Nucleus accumbens (tissue), 56 donors: Measurements from ENCODE around the gene SYT9.

Experiments used
- DNase-seq, 56 donors: peaks; one replicate each; lab custom pipeline; 2025; lab: John Stamatoyannopoulos, UW

Gene SYT9, protein sequence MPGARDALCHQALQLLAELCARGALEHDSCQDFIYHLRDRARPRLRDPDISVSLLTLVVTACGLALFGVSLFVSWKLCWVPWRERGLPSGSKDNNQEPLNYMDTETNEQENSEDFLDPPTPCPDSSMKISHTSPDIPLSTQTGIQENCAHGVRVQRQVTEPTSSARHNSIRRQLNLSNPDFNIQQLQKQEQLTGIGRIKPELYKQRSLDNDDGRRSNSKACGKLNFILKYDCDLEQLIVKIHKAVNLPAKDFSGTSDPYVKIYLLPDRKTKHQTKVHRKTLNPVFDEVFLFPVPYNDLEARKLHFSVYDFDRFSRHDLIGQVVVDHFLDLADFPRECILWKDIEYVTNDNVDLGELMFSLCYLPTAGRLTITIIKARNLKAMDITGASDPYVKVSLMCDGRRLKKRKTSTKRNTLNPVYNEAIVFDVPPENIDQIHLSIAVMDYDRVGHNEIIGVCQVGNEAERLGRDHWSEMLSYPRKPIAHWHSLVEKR

DNA sequence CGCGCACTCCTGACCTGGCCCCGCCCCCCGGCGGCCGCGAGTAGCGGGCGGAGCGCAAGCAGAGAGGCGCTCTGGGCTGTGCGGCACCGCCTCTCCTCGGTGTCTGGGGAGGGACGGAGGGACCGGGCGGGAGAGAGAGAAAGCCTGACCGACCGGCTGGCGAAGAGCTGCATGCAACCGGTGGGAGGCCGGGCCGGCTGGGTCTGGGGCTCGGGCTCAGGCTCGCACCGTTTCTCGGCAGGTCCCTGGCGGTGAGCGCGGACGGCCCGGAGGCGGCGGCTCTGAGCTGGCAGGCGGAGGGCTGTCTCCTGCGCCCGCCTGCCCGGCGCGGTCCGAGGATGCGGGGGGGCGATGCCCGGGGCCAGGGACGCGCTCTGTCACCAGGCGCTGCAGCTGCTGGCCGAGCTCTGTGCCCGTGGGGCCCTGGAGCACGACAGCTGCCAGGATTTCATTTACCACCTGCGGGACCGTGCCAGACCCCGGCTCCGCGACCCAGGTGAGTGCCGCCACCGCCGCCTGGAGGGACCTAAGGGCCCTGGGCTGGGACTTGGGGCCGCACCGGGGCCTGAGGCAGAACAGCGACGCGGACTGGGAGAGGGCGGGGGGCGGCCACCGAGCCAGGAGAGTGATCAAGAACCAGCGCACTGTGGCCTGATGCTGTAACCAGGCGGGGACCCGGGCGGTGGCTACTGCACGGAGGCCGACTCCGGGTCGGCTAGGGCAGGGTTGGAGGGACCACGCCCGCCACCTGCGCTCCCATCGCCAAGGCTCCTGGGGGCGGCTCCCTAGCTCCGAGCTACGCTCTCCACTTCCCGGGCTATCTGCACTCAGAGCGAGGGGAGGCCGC, at the start of gene SYT9:
Gene SYT9, plus strand, starts transcription at position 69 of the 847 bp plus-strand sequence. Its CDS starts 283 bp downstream, at position 352.
- peak in 54 of 56 donors; percentile 17 to 89 (median 74) for DNase-seq

DNA sequence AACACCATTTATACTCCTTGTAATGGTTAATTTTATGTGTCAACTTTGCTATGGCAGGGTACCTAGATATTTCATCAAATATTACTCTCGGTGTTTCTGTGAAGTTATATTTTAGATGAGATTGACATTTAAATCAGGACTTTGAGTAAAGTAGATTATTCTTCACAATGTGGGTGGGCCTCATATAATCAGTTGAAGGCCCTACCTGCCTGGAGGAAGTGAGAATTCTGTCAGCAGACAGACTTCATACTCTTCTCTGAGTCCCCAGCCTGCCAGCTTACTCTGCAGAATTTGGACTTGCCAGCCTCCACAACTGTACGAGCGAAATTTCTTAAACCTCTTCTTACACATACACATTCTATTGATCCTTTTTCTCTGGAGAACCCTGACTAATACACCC, 49.3 kb upstream of the SYT9 start:
- no peak for DNase-seq

DNA sequence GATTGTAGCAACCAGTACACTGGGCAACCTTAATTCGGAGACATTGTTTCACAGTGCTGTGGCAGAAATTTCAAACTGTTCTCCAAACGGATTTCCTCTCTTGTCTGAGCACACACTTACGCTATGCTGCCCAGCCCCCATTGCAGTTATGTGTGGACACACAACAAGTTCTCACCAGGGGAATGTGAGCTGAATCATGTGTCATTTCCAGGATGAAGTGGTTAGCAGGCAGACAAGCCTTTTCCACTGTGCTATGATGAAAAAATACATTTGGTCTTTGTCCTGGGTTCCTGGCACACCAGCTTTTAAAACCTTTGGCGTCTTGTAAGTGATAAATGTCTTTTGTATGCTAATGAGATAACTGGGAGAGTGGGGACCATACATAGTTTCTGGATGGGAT, 46.9 kb upstream of the SYT9 start:
- no peak for DNase-seq

DNA sequence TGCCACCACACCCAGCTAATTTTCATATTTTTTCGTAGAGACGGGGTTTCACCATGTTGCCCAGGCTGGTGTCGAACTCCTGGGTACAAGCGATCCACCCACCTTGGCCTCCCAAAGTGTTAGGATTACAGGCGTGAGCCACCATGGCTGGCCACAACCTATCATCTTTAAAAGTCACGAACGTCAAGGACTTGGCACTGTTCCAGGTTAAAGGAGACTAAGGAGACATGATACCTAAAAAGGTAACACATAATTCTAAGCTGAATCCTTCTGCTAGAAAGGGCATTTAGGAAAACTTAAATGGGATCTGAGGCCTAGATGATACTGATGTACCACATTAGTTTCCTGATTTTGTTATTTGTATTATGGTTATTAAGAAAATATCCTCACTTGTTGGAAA, 43.3 kb upstream of the SYT9 start:
- DNase-seq, result no peak

DNA sequence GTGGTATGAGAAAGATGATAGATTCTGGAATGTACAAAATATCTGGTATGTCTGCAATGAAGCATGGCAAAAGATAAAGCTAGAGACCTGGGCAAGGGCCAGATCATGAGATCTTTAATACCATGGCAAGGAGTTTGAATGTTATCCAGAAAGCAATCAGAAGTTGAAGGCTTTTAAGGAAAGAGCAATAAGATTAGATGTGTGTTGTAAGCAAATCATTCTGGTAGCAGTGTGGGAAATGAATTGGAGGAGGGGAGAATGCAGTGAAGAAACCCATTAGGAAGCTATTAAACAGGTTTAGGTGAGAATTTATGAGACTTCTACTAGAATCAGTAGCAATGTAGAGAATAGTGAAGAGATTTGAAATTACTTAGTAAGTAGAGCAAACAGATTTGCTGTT, 32.2 kb upstream of the SYT9 start:
- no peak for DNase-seq

DNA sequence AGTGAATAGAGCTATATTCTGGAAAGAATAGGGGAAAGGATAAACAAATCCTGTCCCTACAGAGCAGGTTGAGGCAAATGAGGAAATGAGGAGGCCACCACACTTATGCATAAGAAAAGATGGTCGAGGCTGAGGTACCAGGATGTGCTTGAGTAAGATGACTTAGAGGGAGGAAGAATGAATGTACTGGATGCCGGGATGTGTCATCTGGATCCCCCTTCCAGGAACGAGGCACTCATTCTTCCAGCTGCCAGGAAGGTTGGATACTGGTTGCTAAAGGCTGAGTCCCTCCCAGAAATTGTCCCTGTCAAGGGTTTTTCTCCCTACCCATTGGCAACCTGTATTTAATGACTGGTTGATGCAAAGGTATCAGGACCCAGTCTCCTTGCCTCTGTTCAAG, 31.1 kb upstream of the SYT9 start:
- no peak for DNase-seq

DNA sequence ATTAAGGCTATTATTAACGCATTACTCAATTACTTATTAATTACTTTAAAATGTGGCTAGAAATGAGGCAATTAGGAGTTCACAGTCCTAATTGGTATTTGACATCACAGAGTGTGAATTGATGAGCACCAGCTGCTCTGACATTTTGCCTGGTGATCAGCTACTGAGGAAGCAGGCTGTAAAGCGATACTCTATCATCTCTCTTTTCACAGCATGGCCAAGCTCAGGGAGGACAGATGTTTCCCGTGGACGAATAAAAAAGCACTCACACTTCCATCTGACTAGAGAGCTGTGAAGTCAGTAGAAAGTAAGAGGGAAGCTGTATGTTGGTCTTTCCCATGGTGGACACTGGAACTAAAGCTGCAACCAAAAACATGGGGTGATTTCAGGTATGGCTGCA, 29.1 kb upstream of the SYT9 start:
- no peak for DNase-seq

DNA sequence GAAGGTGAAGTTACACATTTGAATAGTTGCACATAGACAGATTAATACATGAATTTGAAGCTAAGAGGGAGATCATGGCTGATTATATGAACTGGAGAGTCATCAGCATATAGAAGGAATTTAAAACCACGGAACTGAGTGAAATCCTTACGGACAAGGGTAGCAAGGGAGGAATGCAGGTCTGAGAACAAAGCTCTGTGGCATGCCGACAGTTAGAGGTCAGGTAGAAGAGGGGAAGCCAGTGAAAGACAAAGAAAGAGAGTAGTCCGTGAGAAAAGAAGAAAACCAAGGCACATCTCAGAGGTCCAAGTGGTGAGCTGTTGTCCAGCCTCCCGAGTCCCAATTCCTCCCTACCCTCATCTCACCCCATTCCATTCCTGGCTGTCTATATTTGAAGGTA, 11.8 kb upstream of the SYT9 start:
- DNase-seq, result no peak

DNA sequence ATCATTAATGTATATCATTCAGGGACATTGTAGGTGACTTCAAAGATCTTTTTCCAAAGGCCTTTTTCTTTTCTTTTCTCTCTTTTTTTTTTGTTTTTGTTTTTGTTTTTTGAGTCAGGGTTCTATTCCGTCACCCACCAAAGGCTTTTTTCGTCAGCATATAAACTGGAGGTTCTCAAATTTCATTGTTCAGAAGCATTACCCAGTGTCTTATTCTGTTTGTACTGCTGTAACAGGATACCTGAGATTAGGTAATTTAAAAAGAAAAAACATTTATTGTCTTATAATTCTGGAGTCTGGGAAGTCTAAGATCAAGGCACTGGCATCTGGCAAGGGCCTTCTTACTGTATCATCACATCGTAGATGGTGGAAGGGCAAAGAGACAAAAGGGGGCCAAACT, 6.4 kb upstream of the SYT9 start:
- no peak for DNase-seq

DNA sequence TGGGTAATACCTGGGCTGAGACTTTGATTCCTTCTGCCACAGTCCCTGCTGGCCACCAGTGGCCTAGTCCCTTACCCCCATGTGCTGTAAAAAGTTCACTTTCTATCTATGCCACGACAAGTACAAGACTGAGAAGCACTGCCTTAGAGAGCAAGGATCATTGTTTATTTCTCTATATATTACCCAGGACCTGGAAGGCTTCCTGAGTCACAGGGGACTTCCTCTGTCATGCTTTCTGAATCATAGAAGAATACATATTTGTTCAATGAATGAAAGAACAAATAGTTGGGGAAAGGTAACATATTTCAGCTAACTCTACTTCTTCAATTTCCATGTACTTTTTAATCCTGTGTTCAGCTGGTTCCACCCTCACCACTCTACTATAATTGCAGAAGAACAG, 5.5 kb upstream of the SYT9 start:
- DNase-seq, result no peak

DNA sequence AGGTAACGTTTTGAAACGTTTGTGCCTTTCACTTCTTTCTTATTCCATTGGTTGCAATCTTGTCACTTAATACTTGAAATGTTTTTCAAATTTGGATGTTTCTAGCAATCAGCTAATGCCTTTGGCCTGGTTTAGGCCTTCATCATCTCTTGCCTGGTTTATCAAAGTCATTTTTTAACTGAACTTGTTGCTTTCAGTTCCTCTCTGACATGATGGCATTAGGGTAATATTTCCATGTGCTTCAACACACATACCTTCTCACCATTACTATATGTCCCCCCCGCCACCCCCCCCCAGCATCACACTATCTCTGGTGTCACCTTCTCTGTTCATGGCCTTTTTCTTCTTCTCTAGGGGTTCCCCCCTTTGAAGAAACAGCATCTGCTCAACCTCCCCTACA, 1.5 kb upstream of the SYT9 start:
- no peak for DNase-seq

DNA sequence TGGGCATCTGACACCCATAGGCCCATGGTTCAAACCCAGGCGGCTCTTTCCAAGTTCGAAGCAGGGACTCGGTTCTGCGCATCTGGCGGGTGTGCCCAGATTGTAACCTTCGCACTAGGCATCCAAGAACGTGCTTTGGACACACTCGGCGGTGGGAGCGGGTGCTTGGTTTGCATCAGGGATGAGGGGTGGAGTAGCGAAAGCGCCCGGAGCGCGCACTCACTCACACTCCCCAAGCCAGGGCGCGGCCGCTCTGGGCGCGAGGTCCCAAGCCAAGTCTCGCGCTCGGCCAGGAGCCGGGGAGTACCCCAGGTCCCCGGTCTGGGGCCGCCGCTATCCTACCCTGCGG, 243 bp upstream of the SYT9 start:
- no peak for DNase-seq

DNA sequence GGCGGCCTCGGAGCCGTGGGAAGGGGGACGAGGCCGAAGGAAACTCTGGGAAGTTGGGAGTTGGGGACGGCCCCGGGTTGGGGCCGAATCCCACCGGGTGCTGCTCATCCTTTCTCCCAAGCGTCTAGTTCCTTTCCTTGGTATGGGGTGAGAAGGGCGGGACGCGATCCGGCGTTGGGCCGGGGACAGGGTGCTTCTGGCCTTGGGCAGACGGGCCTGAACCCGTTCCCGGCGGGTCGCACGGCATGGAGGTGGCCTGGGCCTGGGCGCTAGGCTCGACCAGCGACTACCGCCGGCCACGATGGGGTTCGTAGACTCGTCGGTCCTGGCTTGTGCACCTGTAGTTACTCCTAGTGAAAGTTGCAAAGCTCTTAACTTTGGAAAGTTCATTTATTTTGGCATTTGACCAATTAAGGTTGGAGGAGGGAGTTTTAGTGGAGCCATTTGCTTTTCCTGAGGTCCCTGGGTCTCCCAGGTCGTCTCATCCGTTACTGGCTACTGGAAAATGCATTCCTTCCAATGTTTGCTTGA, 1.0 kb downstream of the SYT9 start:
- peak in 7 of 56 donors; percentile 6 to 39 (median 15) for DNase-seq

DNA sequence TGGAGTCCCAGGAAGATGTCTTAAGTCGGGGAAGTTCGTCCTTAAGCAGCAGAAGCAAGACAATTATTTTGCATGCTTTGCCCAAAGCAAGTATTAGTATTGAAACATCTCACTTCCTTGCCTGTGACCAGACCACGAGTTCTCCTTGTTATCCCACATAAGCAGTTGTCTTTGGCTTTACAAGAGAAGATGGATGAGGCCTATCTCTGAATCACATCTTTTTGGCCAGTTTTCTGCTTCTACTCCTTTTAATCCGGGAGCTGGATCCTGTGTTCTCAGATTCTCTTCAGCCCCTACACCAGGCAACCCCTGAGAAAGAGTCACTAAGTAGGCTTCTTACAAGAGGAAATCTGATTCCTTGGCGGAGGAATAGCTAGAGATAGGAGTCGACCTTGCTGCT, 2.1 kb downstream of the SYT9 start:
- DNase-seq, result no peak

DNA sequence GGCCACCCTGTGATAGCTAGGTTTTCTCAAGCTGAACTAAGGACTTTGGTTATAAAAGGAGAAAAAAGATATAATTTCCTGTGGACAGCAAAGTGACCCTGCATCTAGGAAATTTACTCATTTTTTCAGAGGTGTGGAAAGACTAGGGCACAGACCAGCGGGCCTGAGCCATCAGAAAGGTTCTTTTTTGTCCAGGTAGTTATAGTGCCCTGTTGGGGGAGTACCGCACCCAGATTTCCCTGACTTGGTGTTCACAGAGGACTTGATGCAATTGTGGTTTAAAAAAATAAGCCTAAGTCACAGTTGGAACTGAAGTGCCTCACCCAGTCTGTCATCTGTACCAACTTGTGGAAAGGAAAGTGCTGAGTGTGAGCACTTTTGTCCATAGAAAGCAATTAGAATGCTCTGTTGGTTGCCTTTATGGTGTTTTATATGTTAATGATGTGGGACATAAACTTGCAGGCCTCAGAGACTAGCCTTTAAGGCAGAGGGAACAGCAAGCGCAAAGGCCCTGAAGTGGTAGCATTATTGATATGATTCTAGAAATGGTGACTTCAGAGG, 3.1 kb downstream of the SYT9 start:
- no peak for DNase-seq

DNA sequence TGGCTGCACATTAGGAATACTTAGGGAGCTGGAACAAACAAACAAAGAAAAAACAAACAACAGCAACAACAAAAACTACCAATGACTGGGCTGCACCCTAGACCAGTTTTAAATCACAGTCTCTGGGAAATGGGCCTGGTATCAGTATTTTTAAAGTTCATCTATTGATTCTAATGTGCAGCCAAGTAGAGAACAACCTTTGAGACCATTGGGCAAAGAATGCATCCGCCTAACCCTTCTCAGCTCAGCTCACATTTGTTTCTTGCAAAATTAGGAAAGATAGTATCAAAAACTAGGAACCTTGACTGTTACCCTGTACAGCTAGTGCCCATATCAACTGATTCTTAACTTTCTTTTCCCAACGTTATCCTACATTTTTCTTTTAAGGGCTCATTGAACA, 5.2 kb downstream of the SYT9 start:
- DNase-seq, result no peak

DNA sequence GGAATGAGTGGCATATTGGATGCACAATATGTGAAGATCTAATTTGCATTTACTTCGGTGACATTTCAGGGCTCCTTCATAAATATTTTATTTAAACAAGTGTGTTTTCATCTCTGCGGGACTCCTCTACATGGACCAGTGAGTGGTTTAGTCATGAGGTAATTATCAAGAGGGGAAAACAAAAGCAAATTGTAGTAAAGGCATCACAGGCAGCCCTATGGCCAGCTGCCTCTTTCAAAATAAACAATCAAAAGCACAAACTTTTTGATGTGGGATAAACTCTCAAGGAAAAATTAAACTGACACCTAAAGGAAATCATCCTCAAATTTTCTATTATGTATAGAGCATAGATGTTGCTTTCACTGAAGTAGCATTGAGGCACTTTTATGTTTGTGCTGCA, 6.0 kb downstream of the SYT9 start:
- DNase-seq, result peak in 2 of 56 donors; percentile 6 to 11

DNA sequence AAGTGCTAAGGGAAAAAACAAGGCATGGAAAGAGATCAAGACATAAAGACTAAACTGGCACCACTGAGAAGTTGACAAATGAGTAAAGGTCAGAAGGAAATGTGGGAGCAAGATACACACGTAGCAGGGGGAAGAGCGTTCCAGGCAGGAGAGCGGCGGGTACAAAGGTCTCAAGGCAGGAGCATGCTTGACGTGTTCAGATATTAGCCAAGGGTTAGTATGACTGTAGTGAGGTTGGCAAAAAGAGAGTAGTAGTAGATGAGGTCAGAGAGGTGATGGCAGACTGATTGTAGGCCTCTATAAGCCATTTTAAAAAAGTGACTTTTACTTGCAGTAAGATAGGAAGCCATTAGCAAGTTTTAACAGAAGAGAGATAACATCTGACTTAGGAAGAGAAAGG, 9.9 kb downstream of the SYT9 start:
- no peak for DNase-seq

DNA sequence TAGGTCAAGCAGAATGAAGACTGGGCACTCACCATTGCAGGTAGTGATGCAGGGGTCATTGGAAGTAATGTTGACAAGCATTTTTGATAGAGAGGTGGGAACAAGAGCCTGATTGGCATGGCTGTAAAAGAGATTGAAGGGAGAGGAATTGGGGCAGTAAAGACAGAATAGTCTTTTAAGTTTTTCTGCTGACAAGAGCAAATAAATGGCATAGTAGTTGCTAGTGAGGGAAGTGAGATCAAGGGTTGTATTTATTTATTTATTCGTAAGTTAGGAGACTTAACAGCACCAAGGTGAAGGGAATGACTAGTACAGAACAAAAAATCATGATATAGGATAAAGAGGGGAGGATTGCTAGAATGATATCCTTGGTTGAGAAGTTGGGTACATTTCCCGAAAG, 11.0 kb downstream of the SYT9 start:
- no peak for DNase-seq

DNA sequence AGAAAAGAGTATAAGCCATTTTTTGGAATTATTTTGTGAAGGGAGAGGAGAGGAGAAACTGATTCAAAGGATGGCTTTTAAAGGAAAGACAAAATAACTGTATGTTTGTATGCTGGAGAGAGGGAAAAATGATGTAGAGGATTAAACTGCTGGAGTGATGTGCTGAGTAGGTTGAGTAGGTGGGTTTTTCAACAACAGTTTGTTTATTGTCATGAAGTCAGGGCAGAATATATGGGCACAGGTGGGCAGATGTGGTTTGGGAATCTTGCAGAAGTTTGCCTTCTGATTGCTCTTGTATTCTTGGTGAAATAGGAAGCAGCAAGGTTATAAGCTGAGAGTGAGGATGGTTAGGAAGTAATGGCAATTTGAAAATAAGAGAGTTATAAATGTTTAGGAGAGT, 12.1 kb downstream of the SYT9 start:
- no peak for DNase-seq

DNA sequence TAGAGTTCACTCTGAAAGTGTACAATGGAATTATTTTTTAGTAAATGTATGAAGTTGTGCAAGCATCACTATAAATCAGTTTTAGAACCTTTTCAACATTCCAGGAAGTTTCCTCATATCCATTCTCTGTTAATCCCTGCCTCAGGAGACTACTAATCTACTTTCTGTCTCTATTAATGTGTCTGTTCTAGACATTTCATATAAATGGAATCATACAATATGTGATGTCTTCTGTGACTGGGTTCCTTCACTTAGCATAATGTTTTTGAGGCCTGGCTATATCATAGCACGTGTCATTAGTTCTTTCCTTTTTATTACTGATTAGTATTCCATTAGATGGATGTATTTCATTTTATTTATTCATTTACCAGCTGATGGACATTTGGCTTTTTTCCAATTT, 17.1 kb downstream of the SYT9 start:
- no peak for DNase-seq
